HG03066 (cell line): ENCODE results near the gene PVR.
"Not testable (repeated sequence)": the region's sequence is repeated elsewhere in the genome, so short reads cannot be mapped to it uniquely, and the experiment has no call there.

ENCODE experiments used
- ATAC-seq: cut with Tn5 transposase; IDR thresholded peaks from one replicate; pipeline ENCODE4 v1.9.1; 2021; ENCODE audit warnings: low read depth; ENCODE audit not compliant: unreplicated experiment

PVR gene

DNA sequence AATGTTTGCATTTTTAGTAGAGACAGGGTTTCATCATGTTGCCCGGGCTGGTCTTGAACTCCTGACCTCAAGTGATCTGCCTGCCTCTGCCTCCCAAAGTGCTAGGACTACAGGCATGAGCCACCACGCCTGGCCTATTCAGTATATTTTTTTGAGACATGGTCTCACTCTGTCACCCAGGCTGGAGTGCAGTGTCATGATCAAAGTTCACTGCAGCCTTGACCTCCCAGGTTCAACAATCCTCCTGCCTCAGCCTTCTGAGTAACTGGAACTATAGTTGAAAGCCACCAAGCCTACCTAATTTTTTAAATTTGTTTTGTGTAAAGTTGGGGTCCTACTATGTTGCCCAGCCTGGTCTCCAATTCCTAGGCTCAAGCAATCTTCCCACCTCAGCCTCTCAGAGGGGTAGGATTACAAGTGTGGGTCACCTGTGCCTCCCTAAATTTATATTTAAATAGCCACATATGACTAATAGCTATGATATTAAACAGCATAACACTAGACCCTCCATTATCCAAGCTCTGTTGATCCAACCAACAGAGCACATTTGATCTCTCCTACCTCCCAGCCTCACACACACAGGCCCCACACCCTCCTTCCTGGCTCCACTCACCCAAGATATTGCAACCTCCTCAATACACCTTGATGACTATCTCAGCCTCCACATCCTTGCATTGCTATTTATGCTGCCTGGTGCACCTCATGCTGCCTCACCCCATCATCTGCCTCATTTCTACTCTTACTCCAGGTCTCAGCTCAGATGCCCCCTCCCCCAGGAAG lies 25.5 kb downstream of the PVR start:
- no peak for ATAC-seq

DNA sequence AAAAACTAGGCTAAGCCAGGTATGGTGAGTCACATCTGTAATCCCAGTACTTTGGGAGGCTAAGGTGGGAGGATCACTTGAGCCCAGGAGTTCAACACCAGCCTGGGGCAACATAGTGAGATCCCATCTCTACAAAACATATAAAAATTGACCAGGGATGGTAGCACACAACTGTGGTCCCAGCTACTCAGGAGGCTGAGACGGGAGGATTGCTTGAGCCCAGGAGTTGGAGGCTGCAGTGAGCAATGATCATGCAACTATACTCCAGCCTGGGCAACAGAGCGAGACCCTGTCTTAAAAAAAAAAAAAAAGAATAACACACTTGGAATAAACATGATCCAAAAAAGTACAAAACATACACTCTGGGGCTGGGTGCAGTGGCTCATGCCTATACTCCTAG lies 26.3 kb downstream of the PVR start:
- not testable (repeated sequence) for ATAC-seq

DNA sequence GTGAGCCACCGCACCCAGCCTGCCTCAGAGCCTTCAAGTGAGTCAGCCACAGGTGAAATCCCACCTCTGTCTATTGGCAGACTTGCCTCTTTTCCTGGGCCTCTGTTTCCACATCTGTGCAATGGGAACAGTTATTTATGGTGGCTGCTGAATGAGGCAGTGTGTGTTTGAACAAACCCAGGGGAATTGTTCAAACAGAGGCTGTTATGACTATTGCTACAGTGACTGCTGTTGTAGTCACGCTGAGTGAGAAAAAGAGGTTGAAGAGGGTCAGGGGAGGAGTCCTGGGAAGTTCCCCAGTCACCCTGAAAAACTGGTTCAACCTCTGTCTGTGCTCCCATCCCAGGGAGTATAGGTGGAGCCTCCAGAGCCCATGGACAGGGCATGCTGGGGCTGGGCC lies 27.7 kb downstream of the PVR start, which contains the start of gene CEACAM19:
CEACAM19 (plus strand) TSS at position 83 of the 400 bp plus-strand sequence. CDS start 450 bp downstream, outside the sequence.
- no peak for ATAC-seq

DNA sequence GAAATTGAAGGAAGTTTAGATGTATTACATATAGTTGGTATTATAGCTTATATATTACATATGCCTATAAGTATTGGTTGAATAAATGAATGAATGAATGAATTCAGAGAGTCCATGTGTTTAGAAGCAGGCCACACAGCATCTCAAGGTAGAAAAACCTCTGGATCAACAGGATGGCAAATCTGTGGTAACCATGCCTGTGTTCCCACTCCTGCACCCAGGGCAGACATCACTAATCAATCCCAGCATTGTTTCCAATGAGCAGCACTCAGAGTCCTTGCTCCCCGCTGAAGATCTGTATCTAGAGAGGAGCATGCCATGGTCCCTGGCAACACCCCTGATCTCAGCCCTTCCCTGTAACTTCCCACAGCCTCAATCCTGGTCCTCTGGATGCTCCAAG lies 28.5 kb downstream of the PVR start:
- ATAC-seq = no peak

DNA sequence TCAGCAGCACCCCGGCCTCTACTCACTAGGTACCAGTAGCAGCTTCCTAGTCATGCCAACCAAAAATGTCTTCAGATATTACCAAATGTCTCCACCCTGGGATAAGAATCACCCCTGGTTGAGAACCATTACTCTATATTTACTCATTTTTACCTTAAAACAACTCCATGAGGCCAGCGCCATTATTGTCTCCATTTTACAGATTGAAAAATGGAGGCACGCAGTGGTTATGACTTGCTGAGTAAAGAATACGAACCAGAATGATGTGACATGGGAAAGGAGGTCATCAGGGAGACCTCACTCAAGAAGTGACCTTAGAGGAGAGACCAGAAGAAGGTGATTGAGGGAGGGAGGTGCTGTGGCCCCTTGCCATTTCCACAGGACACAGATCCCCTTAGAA lies 29.8 kb downstream of the PVR start:
- ATAC-seq = no peak

DNA sequence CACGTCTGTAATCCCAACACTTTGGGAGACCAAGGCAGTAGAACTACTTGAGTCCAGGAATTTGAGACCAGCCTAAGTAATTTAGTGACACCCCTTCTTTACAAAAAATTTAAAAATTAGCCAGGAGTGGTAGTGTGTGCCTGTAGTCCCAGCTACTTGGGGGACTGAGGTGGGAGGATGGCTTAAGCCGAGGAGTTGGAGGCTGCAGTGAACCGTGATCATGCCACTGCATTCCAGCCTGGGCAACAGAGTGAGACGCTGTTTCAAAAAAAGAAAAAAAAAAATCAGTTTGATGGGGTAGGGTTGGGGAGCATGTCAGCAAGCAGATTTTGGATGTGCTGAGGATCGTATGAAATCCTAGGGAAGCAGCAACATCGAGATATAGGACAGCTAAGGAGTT lies 31.8 kb downstream of the PVR start:
- ATAC-seq = no peak

DNA sequence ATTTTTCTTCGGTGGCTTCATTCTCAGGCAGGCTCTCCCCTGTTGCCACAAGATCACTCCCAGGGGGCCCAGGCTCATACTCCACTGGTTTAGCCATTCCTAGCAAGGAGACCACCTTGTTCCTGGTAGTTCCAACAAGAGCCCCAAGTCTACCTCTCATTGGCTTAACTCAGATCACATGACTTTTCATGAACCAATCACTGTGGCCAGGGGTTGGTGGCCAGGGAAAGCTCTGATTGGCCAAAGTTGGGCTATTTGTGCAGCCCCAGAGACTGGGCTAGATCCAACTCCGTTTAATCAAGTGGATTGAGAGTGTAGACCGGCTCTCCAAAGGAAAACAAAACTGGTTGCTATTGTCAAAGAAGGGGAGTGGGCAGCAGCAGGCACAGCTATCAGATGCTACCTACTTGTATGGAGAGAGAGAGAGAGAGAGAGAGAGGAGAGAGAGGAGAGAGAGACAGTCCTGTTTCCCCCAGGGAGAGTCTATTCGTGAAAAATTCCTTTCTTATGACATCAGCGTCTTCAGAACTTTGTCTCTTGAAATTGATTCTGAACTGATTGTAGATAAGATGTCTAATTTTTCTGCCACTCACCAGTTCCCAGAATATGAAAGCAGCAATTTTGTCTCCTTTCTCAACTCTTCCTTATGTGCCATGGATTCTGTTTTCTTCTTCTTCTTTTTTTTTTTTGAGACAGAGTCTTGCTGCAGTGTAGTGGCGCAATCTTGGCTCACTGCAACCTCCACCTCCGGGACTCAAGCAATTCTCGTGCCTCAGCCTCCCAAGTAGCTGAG lies 33.5 kb downstream of the PVR start:
- ATAC-seq = no peak

DNA sequence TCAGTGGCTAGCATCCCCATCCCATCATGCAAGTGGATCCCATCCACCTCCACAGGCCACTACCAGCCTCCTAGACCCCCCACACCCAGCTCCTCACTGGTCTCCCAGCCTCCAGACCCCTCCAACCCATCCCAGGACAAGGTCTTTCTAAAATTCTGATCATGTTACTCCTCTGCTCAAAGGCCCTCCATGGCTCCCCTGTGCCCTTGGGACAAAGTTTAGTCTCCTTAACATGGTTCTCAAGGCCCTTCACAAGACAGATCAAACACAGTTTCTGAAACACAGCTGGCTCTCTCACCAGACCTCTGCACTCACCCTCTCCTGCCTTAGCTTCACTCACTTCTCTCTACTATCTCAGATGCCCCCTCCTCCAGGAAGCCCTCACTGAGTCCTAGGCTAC lies 36.8 kb downstream of the PVR start:
- ATAC-seq = no peak

DNA sequence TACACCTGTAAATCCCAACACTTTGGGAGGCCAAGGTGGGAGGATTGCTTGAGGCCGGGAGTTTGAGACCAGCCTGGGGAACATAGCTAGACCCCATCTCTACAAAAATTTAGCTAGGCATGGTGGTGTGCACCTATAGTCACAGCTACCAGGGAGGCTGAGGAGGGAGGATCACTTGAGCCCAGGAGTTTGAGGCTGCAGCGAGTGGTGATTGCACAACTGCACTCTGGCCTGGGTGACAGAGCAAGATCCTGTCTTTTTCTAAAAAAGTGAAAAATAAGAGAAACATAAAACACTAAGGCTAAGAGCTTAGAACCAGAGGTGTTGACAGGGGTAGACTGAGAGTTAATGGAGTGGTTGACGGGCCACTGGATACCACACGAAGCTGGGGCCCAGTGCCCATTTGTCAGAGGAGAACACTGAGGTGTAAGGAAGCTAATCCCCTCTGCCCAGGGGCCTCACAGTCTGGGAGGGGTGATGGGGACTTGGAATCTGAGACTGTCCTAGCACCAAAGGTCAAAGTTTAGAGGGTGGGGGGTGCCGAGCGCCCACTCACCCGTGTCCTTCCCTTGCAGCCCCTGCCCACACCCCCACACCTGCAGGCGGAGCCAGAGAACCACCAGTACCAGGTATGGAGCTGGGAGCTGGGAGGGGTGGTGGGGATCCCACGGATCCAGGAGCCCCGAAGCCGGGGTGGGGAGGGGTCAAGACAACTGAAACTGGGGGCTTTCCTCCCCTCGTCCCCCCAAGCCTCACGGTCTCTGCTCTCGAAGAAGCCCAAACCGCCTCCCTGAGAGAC lies 38.5 kb downstream of the PVR start:
- ATAC-seq = no peak

DNA sequence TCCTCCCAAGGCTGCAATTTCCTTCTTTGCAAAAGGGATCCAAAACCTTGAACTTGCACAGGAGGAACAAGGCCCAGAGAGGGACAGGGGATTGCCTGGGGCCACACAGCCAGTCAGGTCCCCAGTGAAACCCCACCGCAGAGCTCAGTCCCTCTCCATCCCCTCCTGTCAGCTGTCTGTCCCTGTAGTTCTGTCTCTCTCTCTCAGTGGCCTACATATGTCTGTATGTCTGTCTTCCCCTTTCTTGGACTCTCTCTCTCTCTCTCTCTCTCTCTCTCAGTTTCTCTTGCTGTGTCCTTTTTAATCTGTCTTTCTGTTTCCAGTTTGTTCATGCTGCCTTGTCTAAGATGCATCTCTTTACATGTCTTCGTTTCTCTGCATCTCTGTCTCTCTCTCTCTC lies 39.1 kb downstream of the PVR start:
- ATAC-seq = no peak

DNA sequence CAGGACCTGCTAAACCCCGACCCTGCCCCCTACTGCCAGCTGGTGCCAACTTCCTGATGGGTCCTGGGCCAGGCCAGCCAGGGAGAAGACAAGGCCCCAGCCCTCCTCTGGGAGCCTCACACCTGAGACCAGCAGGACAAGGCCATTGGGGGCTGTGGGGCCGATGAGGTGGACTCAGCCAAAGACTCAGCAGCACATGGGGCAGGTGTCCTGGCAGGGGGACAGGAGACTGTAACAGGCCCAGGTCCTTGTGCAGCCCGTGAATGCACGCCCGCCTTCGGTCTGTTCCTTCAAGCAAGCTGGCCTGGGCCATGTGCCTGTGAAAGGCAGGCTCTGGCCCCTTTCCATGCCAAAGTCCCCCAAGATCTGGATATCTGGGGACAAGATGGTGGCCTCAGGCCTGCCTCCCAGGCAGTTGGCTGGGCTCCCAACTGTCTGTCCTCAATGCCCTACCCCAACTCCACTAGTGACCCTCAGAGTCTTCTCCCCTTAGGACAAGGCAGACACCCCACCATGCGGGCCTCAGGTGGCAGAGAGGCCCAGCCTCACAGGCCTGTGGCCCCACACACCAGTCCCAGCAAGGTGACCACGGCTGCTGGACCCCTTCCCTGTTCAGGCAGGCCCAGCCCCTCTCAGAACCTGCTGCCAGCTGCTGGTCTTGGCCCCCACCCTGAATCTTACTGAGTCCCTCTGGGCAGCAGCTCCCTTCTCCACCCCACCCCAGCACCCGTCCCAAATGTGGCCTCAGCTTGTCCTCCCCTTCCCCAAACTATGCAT lies 39.9 kb downstream of the PVR start:
- ATAC-seq = no peak

DNA sequence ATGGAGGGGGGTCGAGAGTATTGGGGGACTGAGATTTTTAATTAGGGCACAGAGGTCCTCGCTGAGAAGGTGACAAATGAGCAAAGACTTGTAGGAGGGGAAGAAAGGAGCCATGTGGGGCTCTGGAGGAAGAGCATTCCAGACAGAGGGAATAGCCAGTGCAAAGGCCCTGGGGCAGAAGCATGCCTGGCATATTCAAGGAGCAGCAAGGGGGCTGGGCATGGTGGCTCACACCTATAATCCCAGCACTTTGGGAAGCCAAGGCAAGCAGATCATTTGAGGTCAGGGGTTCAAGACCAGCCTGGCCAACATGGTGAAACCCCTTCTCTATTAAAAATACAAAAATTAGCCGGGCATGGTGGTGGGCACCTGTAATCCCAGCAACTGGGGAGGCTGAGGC lies 40.7 kb downstream of the PVR start:
- not testable (repeated sequence) for ATAC-seq

DNA sequence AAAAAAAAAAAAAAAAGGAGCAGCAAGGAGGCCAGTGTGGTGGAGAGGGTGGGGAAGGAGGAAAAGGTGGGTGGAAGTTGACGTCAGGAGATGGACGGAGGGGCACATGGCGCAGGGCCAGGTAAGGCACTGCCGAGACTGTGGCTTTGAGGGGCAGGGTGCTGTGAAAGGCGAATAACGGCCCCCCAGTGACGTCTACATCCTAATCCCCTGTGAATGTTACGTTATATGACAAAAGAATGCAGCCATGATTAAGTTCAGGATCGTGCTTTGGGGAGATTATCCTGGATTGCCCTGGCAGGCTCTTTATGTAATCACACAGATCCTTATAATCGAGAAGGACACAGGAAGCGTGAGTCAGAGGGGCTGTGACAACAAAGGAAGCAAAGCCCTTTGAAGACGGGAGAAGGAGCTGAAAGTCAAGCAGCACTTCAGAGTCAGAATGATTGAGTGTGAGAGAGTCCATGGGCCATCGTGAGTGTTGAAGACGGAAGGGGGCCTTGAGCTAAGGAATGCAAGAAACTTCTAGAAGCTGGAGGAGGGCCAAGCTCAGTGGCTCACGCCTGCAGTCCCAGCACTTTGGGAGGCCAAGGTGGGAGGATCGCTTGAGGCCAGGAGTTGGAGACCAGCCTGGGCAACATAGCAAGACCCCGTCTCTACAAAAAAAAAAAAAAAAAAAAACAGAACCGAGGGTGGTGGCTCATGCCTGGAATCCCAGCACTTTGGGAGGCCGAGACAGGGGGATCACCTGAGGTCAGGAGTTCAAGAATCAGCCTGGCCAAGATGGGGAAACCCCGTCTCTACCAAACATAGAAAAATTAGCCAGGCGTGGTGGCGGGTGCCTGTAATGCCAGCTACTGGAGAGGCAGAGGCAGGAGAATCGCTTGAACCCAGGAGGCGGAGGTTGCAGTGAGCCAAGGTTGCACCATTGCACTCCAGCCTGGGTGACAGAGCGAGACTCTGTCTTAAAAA lies 41.5 kb downstream of the PVR start:
- ATAC-seq = no peak

DNA sequence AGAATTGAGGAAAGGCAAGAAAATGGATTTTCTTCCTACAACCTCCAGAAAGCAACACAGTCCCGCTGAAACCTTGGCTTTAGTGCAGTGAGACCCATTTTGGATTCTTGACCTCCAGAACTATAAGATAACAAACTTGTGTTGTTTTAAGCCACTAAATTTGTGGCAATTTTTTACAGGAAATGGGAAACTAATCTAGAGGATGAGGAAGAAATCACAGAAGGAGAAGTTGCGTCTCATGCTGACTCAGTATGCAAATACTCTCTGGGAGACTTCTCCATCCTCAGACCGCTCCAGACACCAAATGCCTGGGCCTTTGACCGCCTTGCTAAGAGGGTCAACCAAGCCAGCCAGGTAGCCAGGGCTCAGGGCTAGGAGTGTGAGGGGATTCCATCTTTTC lies 42.2 kb downstream of the PVR start:
- no peak for ATAC-seq

DNA sequence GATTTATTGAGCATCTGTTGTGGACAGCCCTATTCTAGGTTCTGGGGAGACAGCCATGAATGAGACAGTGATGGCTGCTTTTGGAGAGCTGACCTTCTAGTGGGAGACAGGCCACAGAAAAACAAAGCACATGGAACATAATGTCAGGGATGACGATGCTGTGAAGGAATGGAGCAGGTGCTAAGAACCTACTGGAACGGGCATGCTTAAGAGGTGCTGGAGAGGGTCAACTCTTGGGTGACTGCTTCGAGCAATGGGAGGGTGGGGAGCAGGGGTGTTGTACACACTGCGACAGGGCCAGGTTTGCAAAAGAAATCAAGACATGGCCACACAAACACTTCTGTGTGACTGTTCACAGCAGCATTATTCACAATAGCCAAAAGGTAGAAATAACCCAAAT lies 43.2 kb downstream of the PVR start:
- no peak for ATAC-seq

DNA sequence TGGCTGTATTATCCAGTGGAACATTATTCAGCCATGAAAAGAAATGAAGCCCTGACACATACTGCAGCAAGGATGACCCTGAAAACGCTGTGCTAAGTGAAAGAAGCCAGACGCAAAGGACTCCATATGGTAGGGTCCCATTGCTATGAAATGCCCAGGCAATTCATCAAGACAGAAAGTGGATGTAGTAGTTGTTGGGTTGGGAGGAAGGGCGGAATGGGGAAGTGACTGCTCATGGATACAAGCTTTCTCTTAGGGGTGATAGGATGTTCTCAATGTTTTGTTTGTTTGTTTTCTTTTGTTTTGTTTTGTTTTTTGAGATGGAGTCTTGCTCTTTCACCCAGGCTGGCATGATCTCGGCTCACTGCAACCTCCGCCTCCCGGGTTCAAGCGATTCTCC lies 44.2 kb downstream of the PVR start:
- no peak for ATAC-seq

DNA sequence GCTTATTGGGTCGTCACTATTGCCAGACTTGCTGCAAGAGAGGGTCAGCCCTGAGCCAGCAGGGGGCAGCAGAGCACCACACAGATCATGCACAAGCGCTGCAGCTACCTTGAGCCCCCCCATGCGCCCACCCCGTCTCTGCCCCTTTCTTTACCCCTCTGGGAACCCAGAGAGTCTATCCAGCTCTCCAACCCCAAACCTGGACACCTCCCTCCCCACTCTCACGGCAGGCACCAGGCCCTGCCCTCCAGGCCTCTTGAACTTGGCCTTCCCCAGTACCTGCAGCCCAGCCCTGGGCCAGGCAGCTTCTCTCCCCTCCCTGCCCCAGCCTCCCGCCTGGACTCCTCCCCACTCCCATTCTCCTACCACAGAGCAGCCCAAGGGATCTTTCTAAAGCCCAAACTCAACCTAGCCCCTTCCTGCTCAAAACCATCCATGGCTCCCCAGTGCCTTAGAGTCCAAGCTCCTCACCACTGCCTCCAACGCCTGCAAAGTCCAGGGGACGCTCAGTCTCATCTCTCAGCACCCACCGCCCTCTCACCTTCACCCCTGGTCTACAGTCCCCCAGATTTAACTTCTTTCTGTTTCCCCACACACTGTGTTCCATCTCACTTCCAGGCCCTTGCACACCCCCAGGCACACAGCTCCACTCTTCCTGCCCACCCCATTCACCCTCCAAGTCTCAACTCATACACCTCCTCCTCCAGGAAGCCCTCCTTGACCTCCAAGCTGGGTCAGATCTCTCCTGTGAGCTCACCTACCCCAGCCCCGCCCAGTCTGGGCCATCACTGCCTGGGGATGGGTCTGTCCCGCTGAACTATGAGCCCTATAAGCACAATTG lies 45.8 kb downstream of the PVR start:
- ATAC-seq = no peak

DNA sequence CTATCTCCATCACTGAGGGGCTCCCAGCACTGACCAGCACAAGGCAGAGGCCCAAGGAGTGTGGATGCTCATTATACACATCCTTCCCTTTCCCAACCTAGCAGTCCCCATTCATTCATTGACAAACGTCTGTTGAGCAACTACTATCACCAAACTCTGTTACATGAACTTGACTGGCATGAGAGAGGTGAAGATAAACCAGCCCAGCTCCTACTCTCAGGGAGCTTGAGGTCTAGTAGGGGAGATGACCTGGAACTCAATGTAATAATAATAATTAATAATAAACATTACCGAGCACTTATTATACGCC lies 46.4 kb downstream of the PVR start:
- no peak for ATAC-seq

DNA sequence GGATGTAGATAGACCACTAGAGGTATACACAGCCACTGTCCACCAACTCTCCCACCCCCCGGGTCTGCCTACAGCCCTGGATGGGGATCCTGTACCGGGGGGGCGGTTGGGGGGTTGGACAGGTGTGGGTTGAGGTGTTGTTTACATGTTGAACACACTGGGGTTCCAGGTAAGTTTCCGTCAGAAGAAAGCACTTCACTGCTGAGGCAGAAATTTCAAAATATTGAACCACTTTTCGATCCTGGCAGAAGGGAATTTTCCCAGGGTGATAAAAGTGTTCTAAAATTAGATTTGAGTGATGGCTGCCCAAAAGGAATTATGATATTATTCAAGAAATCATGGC lies 48.6 kb downstream of the PVR start:
- ATAC-seq = no peak
